Left ventricle myocardium inferior (tissue), 1 donor: Measurements from ENCODE around the gene SERPINA9. TPM values are rescaled to one million over a fixed set of nuclear protein-coding genes. Genes with fewer than 3 reads are reported as not detected.

Source experiments
- DNase-seq: peaks from one replicate; pipeline ENCODE4 v3.0.0-alpha.2; 2020
- H3K27ac ChIP-seq: fragments of 200-600 bp; replicated peaks from 2 replicates; pipeline ENCODE4 v1.8.0; 2021
- H3K27me3 ChIP-seq: fragments of 200-600 bp; 2 replicates; pipeline ENCODE4 v1.8.0; 2021; ENCODE audit warnings: low read depth
- H3K36me3 ChIP-seq: fragments of 200-600 bp; 2 replicates; pipeline ENCODE4 v1.8.0; 2021
- H3K4me1 ChIP-seq: fragments of 200-600 bp; 2 replicates; pipeline ENCODE4 v1.8.0; 2021
- H3K4me3 ChIP-seq: fragments of 200-600 bp; 2 replicates; pipeline ENCODE4 v1.8.0; 2021; ENCODE audit warnings: mild to moderate bottlenecking, moderate library complexity
- H3K9me3 ChIP-seq: fragments of 200-600 bp; replicated peaks from 2 replicates; pipeline ENCODE4 v1.8.0; 2021
- CTCF ChIP-seq: fragments of 200-600 bp; IDR thresholded peaks from 2 replicates; pipeline ENCODE4 v1.8.0; 2021; ENCODE audit warnings: antibody characterized with exemption, mild to moderate bottlenecking, borderline replicate concordance
- intact Hi-C: fragments of 100-400 bp; cut with micrococcal nuclease; formaldehyde crosslinking; loops from one replicate; pipeline ENCODE4 v1.11.0; 2022
- total RNA-seq: library from RNA; stranded (reverse); fragmentation: NEBNext Ultra II Directional; extraction: Animal tissue kit (Norgen Biotek cat#: 25700); gene quantifications from one replicate; pipeline ENCODE4 v1.2.1, GENCODE V29; 2021
- donor health status: DM: no; HTN: yes; CAD: no; lungs with severe emphysema.

Gene SERPINA9
- total RNA-seq, 1 donor from 2014 or later, result not detected

GRCh38 chr14:94451826-94452225, 24.2 kb downstream of the SERPINA9 start:
- H3K27ac ChIP-seq, result no peak overlapping the region
- H3K4me1 ChIP-seq, result no peaks in the 10 kb centered on the region
- no peaks in the 10 kb centered on the region for H3K36me3 ChIP-seq
- intact Hi-C loops, result no loop called here
- DNase-seq, result no peak
- peaks cover 79% of the 10 kb centered on the region for H3K27me3 ChIP-seq
- H3K4me3 ChIP-seq, result no peak overlapping the region
- no peak for TF ChIP-seq CTCF
- peaks cover 18% of the 10 kb centered on the region for H3K9me3 ChIP-seq

DNA sequence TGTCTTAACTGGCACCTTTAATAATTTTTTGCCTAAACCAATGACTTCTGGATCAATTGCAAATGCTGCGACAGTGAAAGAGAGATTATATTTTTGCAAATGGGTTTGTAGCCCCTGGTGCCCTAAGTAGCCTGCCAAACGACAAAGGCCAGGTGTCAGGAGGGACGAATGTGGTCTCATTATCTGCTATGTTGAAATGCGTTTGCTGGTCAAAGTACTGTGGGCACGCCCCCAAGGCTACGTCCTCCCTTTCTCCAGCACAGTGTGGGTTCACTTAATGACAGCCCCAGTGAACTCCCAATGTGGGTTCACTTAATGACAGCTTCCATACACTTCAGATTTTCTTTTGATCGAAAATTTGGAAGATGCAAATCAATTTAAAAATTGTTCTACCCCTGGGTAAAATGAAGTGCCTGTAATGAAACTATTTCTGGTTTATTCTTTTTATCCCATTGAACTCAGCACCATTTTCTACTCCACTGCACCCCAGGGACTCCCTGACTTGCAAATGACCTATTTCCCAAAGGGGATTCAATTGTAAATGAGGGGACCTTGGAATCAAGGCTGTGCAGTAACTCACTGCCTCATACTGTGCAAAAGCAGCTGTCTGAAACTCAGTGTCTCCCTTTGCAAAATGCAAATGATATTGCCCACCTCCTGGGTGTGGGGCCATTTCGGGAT, 24.8 kb downstream of the SERPINA9 start:
- H3K4me1 ChIP-seq, result no peaks in the 10 kb centered on the region
- H3K36me3 ChIP-seq, result no peaks in the 10 kb centered on the region
- no peak for DNase-seq
- H3K27me3 ChIP-seq, result peaks cover 83% of the 10 kb centered on the region
- no peak for TF ChIP-seq CTCF
- intact Hi-C loops, result no loop called here
- H3K9me3 ChIP-seq, result peaks cover 12% of the 10 kb centered on the region
- H3K27ac ChIP-seq, result no peak overlapping the region
- H3K4me3 ChIP-seq, result no peak overlapping the region

DNA sequence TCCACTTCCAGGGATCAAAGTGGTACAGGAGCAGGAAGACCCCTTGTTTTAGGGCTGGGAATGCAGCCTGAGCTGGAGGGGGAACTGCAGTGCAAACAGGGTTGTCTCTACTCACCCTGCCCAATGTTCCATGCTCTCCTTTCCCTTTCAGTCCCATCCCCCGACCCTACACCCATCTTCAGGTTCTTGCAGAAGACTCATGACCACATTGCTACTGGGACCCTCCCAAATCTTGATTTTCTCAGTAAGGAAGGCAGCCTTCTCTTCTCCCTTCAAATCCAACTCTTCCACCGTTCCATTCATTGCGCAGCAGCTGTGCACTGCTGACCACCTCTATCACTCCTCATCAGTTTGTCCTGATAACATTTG, 25.3 kb downstream of the SERPINA9 start:
- no peaks in the 10 kb centered on the region for H3K4me1 ChIP-seq
- no peaks in the 10 kb centered on the region for H3K36me3 ChIP-seq
- no peak for TF ChIP-seq CTCF
- peaks cover 80% of the 10 kb centered on the region for H3K27me3 ChIP-seq
- H3K27ac ChIP-seq, result no peak overlapping the region
- intact Hi-C loops, result no loop called here
- H3K4me3 ChIP-seq, result no peak overlapping the region
- peaks cover 6% of the 10 kb centered on the region for H3K9me3 ChIP-seq
- DNase-seq, result no peak

GRCh38 chr14:94449930-94450329, 26.1 kb downstream of the SERPINA9 start:
- DNase-seq, result no peak
- H3K9me3 ChIP-seq, result peaks cover 6% of the 10 kb centered on the region
- no peak overlapping the region for H3K27ac ChIP-seq
- TF ChIP-seq CTCF, result no peak
- no peaks in the 10 kb centered on the region for H3K4me1 ChIP-seq
- no peak overlapping the region for H3K4me3 ChIP-seq
- intact Hi-C loops, result no loop called here
- peaks cover 79% of the 10 kb centered on the region for H3K27me3 ChIP-seq
- no peaks in the 10 kb centered on the region for H3K36me3 ChIP-seq

- intact Hi-C loops, result no loop called here
- no peak for DNase-seq
- Histone ChIP-seq H3K36me3 (no peaks in the 10 kb centered on the region), H3K27me3 (peaks cover 75% of the 10 kb centered on the region), H3K4me3 (no peak overlapping the region), H3K4me1 (no peaks in the 10 kb centered on the region), H3K9me3 (no peaks in the 10 kb centered on the region), H3K27ac (no peak overlapping the region)
- no peak for TF ChIP-seq CTCF
These were observed 27.8 kb downstream of the SERPINA9 start for GRCh38 chr14:94448071-94448808.
